GM23248 (cell line): Measurements from ENCODE around the gene ESYT3. TPM values are rescaled to one million over a fixed set of nuclear protein-coding genes. Genes with fewer than 3 reads are reported as not detected.

Experiments used
- DNase-seq: peaks from one replicate; pipeline ENCODE4 v3.0.0-alpha.2; 2015
- H2AFZ ChIP-seq: fragments of 200-600 bp; sonication (generic); 2 replicates; pipeline ENCODE4 v1.6.1; 2016; ENCODE audit warnings: antibody characterized with exemption
- H3F3A ChIP-seq: fragments of 200-600 bp; sonication (generic); 2 replicates; pipeline ENCODE4 v1.6.1; 2016; ENCODE audit warnings: mild to moderate bottlenecking, antibody characterized with exemption, mixed run types; ENCODE audit not compliant: insufficient read depth
- H3K27ac ChIP-seq: fragments of 200-600 bp; sonication (generic); 2 replicates; pipeline ENCODE4 v1.5.1; 2016; ENCODE audit warnings: mild to moderate bottlenecking
- H3K27me3 ChIP-seq: fragments of 200-600 bp; sonication (generic); replicated peaks from 2 replicates; pipeline ENCODE4 v1.6.1; 2016; ENCODE audit warnings: mild to moderate bottlenecking; ENCODE audit not compliant: insufficient read depth
- H3K36me3 ChIP-seq: fragments of 200-600 bp; sonication (generic); 2 replicates; pipeline ENCODE4 v1.6.1; 2016; ENCODE audit warnings: low read depth, mild to moderate bottlenecking
- H3K4me1 ChIP-seq: fragments of 200-600 bp; sonication (generic); 2 replicates; pipeline ENCODE4 v1.6.1; 2016; ENCODE audit warnings: mild to moderate bottlenecking; ENCODE audit not compliant: insufficient read depth
- H3K4me2 ChIP-seq: fragments of 200-600 bp; sonication (generic); one replicate; pipeline ENCODE4 v1.6.1; 2016; ENCODE audit warnings: mild to moderate bottlenecking; ENCODE audit not compliant: unreplicated experiment
- H3K4me3 ChIP-seq: fragments of 200-600 bp; sonication (generic); 2 replicates; pipeline ENCODE4 v1.5.1; 2016; ENCODE audit warnings: mild to moderate bottlenecking
- H3K79me2 ChIP-seq: fragments of 200-600 bp; sonication (generic); 2 replicates; pipeline ENCODE4 v1.6.1; 2016; ENCODE audit warnings: mild to moderate bottlenecking; ENCODE audit not compliant: insufficient read depth
- H3K9ac ChIP-seq: fragments of 200-600 bp; sonication (generic); 2 replicates; pipeline ENCODE4 v1.6.1; 2016; ENCODE audit warnings: mild to moderate bottlenecking
- H3K9me2 ChIP-seq: fragments of 200-600 bp; sonication (generic); 2 replicates; pipeline ENCODE4 v1.6.1; 2016; ENCODE audit warnings: mixed run types, mild to moderate bottlenecking, moderate library complexity; ENCODE audit not compliant: insufficient read depth
- H3K9me3 ChIP-seq: fragments of 200-600 bp; sonication (generic); one replicate; pipeline ENCODE4 v1.6.1; 2017; ENCODE audit warnings: low read depth
- H4K20me1 ChIP-seq: fragments of 200-600 bp; sonication (generic); 2 replicates; pipeline ENCODE4 v1.6.0; 2016; ENCODE audit not compliant: insufficient read depth
- EZH2 ChIP-seq: fragments of 200-600 bp; sonication (generic); IDR thresholded peaks from 2 replicates; pipeline ENCODE4 v1.6.1; 2018; ENCODE audit warnings: antibody characterized with exemption, mild to moderate bottlenecking; ENCODE audit not compliant: insufficient read depth, poor library complexity, severe bottlenecking
- EZH2phosphoT487 ChIP-seq: fragments of 200-600 bp; sonication (generic); IDR thresholded peaks from 2 replicates; pipeline ENCODE4 v1.6.1; 2018; ENCODE audit warnings: antibody characterized with exemption, moderate library complexity, mild to moderate bottlenecking, low read depth; ENCODE audit not compliant: insufficient read depth
- WGBS, 2 experiments: methylation state at CpG; one replicate each; pipeline ENCODE4 v1.1.6; 2015 to 2017; ENCODE audit warnings: low lambda C conversion rate in 2 of 2, low coverage in 1 of 2; ENCODE audit errors: missing lambda C conversion rate in 2 of 2; 5-methylcytosine and 5-hydroxymethylcytosine counted together
- in situ Hi-C: fragments of 300-500 bp; cut with MboI; formaldehyde crosslinking; loops from 2 replicates; pipeline ENCODE4 v1.15.0; 2020
- polyA plus RNA-seq: library from polyadenylated mRNA; unstranded; fragments of >200 nt; fragmentation: Nextera tagmentation; extraction: Ambion mirVana; gene quantifications from 2 replicates; pipeline ENCODE4 v1.2.1, GENCODE V29; 2016
- total RNA-seq: library from RNA; depleted of rRNA; stranded (reverse); fragments of >200 nt; shearing (Covaris generic); gene quantifications from 2 replicates; pipeline ENCODE4 v1.2.3, GENCODE V29; 2014

The ESYT3 gene
- total and polyA plus RNA-seq, 2 experiments from 2014 or later: 0.48 to 1.3 TPM

DNA sequence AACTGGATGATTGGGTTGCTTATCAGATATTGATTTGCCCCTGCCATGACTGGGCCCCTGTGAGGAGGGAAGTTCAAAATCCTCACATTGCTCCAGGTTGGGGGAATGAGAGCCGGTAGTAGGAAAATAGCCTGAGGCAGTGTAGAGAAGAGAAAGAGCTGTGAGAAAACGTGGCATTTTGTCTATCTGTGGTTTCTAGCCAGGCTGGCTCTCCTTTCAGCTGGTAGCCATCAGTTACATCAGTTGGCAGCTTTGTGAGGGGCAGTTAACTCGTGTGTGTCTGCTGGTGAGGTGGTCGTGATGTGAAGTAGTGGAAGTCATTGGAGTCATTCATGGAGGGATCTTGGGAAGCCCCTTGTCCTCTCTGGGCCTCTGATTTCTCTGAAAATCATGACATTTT lies 5.2 kb downstream of the ESYT3 start:
- H3K27me3 ChIP-seq: no peaks in the 10 kb centered on the region
- no peaks in the 10 kb centered on the region for H4K20me1 ChIP-seq
- 25 to 30% methylated on average over 4 of the region's 4 CpGs for WGBS, 2 experiments
- no peaks in the 10 kb centered on the region for H3K9me2 ChIP-seq
- peak; percentile 69 for DNase-seq
- in situ Hi-C loops: no loop called here
- H2AFZ ChIP-seq: no peak overlapping the region
- no peaks in the 10 kb centered on the region for H3K9me3 ChIP-seq
- no peak overlapping the region for H3K4me3 ChIP-seq
- no peak overlapping the region for H3K9ac ChIP-seq
- H3K27ac ChIP-seq: no peak overlapping the region
- H3K79me2 ChIP-seq: no peaks in the 10 kb centered on the region
- TF ChIP-seq EZH2phosphoT487 (no peak), EZH2 (no peak)
- H3K4me1 ChIP-seq: peaks cover 42% of the 10 kb centered on the region
- peaks cover 25% of the 10 kb centered on the region for H3F3A ChIP-seq
- no peak overlapping the region for H3K4me2 ChIP-seq
- no peaks in the 10 kb centered on the region for H3K36me3 ChIP-seq

DNA sequence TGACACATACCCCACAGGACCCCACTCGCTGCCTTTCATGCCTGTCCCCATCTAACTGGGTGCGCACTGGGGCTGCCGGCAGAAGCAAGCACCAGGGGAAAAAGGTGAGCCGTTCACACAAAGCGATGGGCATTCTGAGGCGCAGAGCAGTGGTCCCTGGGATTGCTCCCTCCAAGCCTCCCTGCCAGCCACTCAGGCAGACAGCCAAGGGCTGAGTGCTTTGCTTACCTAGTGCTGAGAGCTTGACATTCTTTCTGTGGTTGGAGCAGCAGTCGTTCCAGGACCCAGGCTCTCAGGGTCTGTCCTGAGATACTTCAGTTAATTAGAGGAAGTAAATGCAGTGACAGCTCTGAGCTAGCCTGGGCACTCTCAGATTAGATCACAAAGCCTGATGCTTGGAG lies 5.7 kb downstream of the ESYT3 start:
- Histone ChIP-seq H2AFZ (no peak overlapping the region), H3K79me2 (no peaks in the 10 kb centered on the region), H3K9ac (no peak overlapping the region), H3K4me3 (no peak overlapping the region), H3K27me3 (no peaks in the 10 kb centered on the region), H3K9me3 (no peaks in the 10 kb centered on the region), H3K4me1 (peaks cover 42% of the 10 kb centered on the region), H3K4me2 (peak overlapping the region; percentile 12), H3K36me3 (no peaks in the 10 kb centered on the region), H3F3A (peaks cover 25% of the 10 kb centered on the region), H4K20me1 (no peaks in the 10 kb centered on the region), H3K27ac (peak overlapping the region; percentile 53), H3K9me2 (no peaks in the 10 kb centered on the region)
- WGBS, 2 experiments: 63 to 70% methylated on average over 7 of the region's 7 CpGs
- no peak for DNase-seq
- in situ Hi-C loops: no loop called here
- no peak for TF ChIP-seq EZH2
- TF ChIP-seq EZH2phosphoT487: no peak

DNA sequence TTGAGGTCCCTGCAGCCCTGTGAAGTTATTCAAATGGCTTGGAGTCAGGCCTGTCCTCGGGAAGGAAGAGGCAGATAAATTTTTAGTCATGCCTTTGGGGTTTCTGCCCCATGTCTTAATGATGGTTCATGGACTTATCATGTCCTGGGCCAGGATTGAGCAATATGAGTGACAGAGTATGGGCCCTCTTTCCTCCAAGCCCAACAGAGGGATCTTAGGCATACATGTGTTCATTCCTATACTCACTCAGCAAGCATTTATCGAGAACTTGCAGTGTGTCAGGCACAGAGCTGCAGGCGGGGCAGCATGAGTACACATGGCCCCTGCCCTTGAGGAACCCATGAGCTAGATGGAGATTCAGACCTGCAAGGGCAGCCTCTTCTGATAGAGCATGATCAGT lies 6.2 kb downstream of the ESYT3 start:
- in situ Hi-C loops: no loop called here
- peaks cover 42% of the 10 kb centered on the region for H3K4me1 ChIP-seq
- peak; percentile 92 for DNase-seq
- TF ChIP-seq EZH2: no peak
- H3K4me2 ChIP-seq: peak overlapping the region; percentile 20
- no peaks in the 10 kb centered on the region for H3K79me2 ChIP-seq
- peak overlapping the region; percentile 53 for H3K27ac ChIP-seq
- 11 to 16% methylated on average over 3 of the region's 3 CpGs for WGBS, 2 experiments
- H3K4me3 ChIP-seq: no peak overlapping the region
- no peaks in the 10 kb centered on the region for H3K9me2 ChIP-seq
- no peak overlapping the region for H3K9ac ChIP-seq
- H3K36me3 ChIP-seq: no peaks in the 10 kb centered on the region
- no peak overlapping the region for H2AFZ ChIP-seq
- peaks cover 25% of the 10 kb centered on the region for H3F3A ChIP-seq
- no peaks in the 10 kb centered on the region for H3K27me3 ChIP-seq
- no peaks in the 10 kb centered on the region for H4K20me1 ChIP-seq
- no peaks in the 10 kb centered on the region for H3K9me3 ChIP-seq

DNA sequence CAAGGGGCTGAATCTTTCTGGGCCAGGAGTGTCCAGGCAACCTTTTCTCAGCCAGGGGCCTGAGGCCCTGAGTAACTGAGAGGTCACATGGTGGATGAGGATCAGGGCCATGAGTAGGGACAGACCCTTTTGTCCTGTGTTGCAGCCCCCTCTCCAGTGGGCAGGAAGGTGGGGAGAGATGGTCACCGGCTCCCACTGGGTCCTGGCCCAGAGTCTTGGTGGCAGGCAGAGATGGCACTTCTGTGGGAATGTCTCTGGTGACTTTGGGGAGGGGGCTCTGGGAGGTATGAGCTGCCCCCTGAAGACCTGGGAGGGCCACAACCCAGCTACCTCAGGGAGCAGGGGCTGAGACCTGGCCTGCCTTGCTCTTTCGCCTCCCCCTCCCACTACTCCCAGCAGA lies 6.8 kb downstream of the ESYT3 start:
- no peak overlapping the region for H3K9ac ChIP-seq
- no peaks in the 10 kb centered on the region for H3K36me3 ChIP-seq
- 71 to 83% methylated on average over 2 of the region's 2 CpGs for WGBS, 2 experiments
- peak overlapping the region; percentile 53 for H3K27ac ChIP-seq
- no peak overlapping the region for H3K4me3 ChIP-seq
- no peaks in the 10 kb centered on the region for H3K79me2 ChIP-seq
- no peaks in the 10 kb centered on the region for H3K9me3 ChIP-seq
- no peak for TF ChIP-seq EZH2phosphoT487
- no peak for TF ChIP-seq EZH2
- no peaks in the 10 kb centered on the region for H3K27me3 ChIP-seq
- DNase-seq: no peak
- H2AFZ ChIP-seq: no peak overlapping the region
- no peaks in the 10 kb centered on the region for H4K20me1 ChIP-seq
- H3K4me2 ChIP-seq: no peak overlapping the region
- in situ Hi-C loops: no loop called here
- H3K4me1 ChIP-seq: peaks cover 42% of the 10 kb centered on the region
- no peaks in the 10 kb centered on the region for H3K9me2 ChIP-seq
- H3F3A ChIP-seq: peaks cover 25% of the 10 kb centered on the region

DNA sequence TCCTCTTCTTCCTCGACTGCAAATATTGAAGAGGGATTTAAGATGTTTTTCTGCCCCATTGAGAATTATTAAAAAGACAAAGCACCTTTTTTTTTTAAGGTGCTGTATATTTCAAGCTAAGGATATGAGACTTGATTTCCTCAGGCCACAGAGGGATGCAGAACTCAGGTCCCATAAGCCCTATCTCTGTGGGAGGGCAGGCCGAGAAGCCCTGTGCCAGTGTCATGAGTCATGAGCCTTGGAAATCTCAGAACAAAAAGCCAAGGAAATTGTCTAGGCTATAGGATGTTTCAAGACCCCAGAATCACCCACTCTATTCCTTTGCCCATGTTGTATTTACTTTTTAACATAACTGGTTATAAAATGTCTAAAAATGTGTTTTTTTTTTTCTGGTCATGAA lies 7.3 kb downstream of the ESYT3 start:
- 5 to 8% methylated on average over 2 of the region's 2 CpGs for WGBS, 2 experiments
- peak overlapping the region; percentile 6; the same call in 1 of the 2 replicates for H3K27ac ChIP-seq
- DNase-seq: peak; percentile 79
- no peaks in the 10 kb centered on the region for H3K9me3 ChIP-seq
- H3K9ac ChIP-seq: no peak overlapping the region
- peak overlapping the region; percentile 16; the same call in 1 of the 2 replicates for H3K4me3 ChIP-seq
- peaks cover 42% of the 10 kb centered on the region for H3K4me1 ChIP-seq
- H3F3A ChIP-seq: peaks cover 25% of the 10 kb centered on the region
- H2AFZ ChIP-seq: no peak overlapping the region
- no peak for TF ChIP-seq EZH2phosphoT487
- TF ChIP-seq EZH2: no peak
- no peaks in the 10 kb centered on the region for H3K36me3 ChIP-seq
- H4K20me1 ChIP-seq: no peaks in the 10 kb centered on the region
- no peaks in the 10 kb centered on the region for H3K79me2 ChIP-seq
- H3K4me2 ChIP-seq: peak overlapping the region; percentile 66
- in situ Hi-C loops: no loop called here
- H3K27me3 ChIP-seq: no peaks in the 10 kb centered on the region
- H3K9me2 ChIP-seq: no peaks in the 10 kb centered on the region
